Left ventricle myocardium inferior (tissue), 1 donor: ENCODE measurements around the gene KRT80. TPM values are rescaled to one million over a fixed set of nuclear protein-coding genes. Genes with fewer than 3 reads are reported as not detected.

Source experiments
- DNase-seq: peaks from one replicate; pipeline ENCODE4 v3.0.0-alpha.2; 2020
- H3K27ac ChIP-seq: fragments of 200-600 bp; replicated peaks from 2 replicates; pipeline ENCODE4 v1.8.0; 2021
- H3K27me3 ChIP-seq: fragments of 200-600 bp; 2 replicates; pipeline ENCODE4 v1.8.0; 2021; ENCODE audit warnings: low read depth
- H3K36me3 ChIP-seq: fragments of 200-600 bp; 2 replicates; pipeline ENCODE4 v1.8.0; 2021
- H3K4me1 ChIP-seq: fragments of 200-600 bp; 2 replicates; pipeline ENCODE4 v1.8.0; 2021
- H3K4me3 ChIP-seq: fragments of 200-600 bp; 2 replicates; pipeline ENCODE4 v1.8.0; 2021; ENCODE audit warnings: mild to moderate bottlenecking, moderate library complexity
- H3K9me3 ChIP-seq: fragments of 200-600 bp; replicated peaks from 2 replicates; pipeline ENCODE4 v1.8.0; 2021
- CTCF ChIP-seq: fragments of 200-600 bp; IDR thresholded peaks from 2 replicates; pipeline ENCODE4 v1.8.0; 2021; ENCODE audit warnings: antibody characterized with exemption, mild to moderate bottlenecking, borderline replicate concordance
- intact Hi-C: fragments of 100-400 bp; cut with micrococcal nuclease; formaldehyde crosslinking; loops from one replicate; pipeline ENCODE4 v1.11.0; 2022
- total RNA-seq: library from RNA; stranded (reverse); fragmentation: NEBNext Ultra II Directional; extraction: Animal tissue kit (Norgen Biotek cat#: 25700); gene quantifications from one replicate; pipeline ENCODE4 v1.2.1, GENCODE V29; 2021
- donor health status: DM: no; HTN: yes; CAD: no; lungs with severe emphysema.

The KRT80 gene
- total RNA-seq, 1 donor from 2014 or later: not detected

- DNase-seq: no peak
- Histone ChIP-seq H3K4me1 (peaks cover 13% of the 10 kb centered on the region), H3K36me3 (no peaks in the 10 kb centered on the region), H3K4me3 (no peak overlapping the region), H3K27me3 (peaks cover 67% of the 10 kb centered on the region), H3K9me3 (no peaks in the 10 kb centered on the region), H3K27ac (no peak overlapping the region)
- intact Hi-C loops: no loop called here
- TF ChIP-seq CTCF: no peak
Measured at GRCh38 chr12:52226446-52226845, 34.6 kb upstream of the KRT80 start.

- Histone ChIP-seq H3K36me3 (no peaks in the 10 kb centered on the region), H3K4me1 (peaks cover 6% of the 10 kb centered on the region), H3K4me3 (no peak overlapping the region), H3K27ac (no peak overlapping the region), H3K9me3 (no peaks in the 10 kb centered on the region), H3K27me3 (peaks cover 68% of the 10 kb centered on the region)
- no peak for DNase-seq
- TF ChIP-seq CTCF: no peak
- intact Hi-C loops: no loop called here
Measured at GRCh38 chr12:52225752-52226151, 33.9 kb upstream of the KRT80 start.

- H3K4me1 ChIP-seq: no peaks in the 10 kb centered on the region
- H3K27ac ChIP-seq: no peak overlapping the region
- H3K36me3 ChIP-seq: no peaks in the 10 kb centered on the region
- H3K9me3 ChIP-seq: no peaks in the 10 kb centered on the region
- TF ChIP-seq CTCF: no peak
- DNase-seq: no peak
- intact Hi-C loops: no loop called here
- H3K27me3 ChIP-seq: peaks cover 64% of the 10 kb centered on the region
- no peak overlapping the region for H3K4me3 ChIP-seq
Measured at GRCh38 chr12:52224151-52224550, 32.3 kb upstream of the KRT80 start.

- Histone ChIP-seq H3K27ac (no peak overlapping the region), H3K4me1 (no peaks in the 10 kb centered on the region), H3K9me3 (no peaks in the 10 kb centered on the region), H3K36me3 (no peaks in the 10 kb centered on the region), H3K4me3 (no peak overlapping the region), H3K27me3 (peaks cover 63% of the 10 kb centered on the region)
- TF ChIP-seq CTCF: no peak
- DNase-seq: no peak
- intact Hi-C loops: no loop called here
Measured at GRCh38 chr12:52223406-52224039, 31.7 kb upstream of the KRT80 start.

- TF ChIP-seq CTCF: no peak
- intact Hi-C loops: no loop called here
- DNase-seq: no peak
Measured at GRCh38 chr12:52222692-52223091, 30.9 kb upstream of the KRT80 start.

More at GRCh38 chr12:52222692-52223091, 30.9 kb upstream of the KRT80 start:
- H3K4me1 ChIP-seq: no peaks in the 10 kb centered on the region
- no peaks in the 10 kb centered on the region for H3K36me3 ChIP-seq
- H3K27ac ChIP-seq: no peak overlapping the region
- peaks cover 59% of the 10 kb centered on the region for H3K27me3 ChIP-seq
- H3K4me3 ChIP-seq: no peak overlapping the region
- no peaks in the 10 kb centered on the region for H3K9me3 ChIP-seq
